Renal pelvis (tissue), 4 donors: Measurements from ENCODE around the gene NAV2. TPM values are rescaled to one million over a fixed set of nuclear protein-coding genes. Genes with fewer than 3 reads are reported as not detected.

Experiments used
- DNase-seq: peaks from one replicate; pipeline ENCODE4 v3.0.0-alpha.2; 2013
- polyA plus RNA-seq, 3 donors: library from polyadenylated mRNA; unstranded; fragments of 120-200 nt; gene quantifications; one replicate each; pipeline ENCODE4 v1.2.1, GENCODE V29; 2013; ENCODE audit not compliant: insufficient read length in 3 of 3

The NAV2 gene
- polyA plus RNA-seq, 3 donors: 34.4 to 54.8 (median 48.4) TPM

GRCh38 chr11:20155683-20156279 lies 443.1 kb downstream of the NAV2 start:
- DNase-seq: no peak

- no peak for DNase-seq
These were observed 443.7 kb downstream of the NAV2 start for GRCh38 chr11:20156280-20156875.

- no peak for DNase-seq
These were observed 444.4 kb downstream of the NAV2 start for GRCh38 chr11:20156876-20157613.

- DNase-seq: no peak
These were observed 445.1 kb downstream of the NAV2 start for GRCh38 chr11:20157728-20158127.

- DNase-seq: peak; percentile 88
These were observed 446.1 kb downstream of the NAV2 start for GRCh38 chr11:20158597-20159257.

- DNase-seq: no peak
These were observed 447.1 kb downstream of the NAV2 start for GRCh38 chr11:20159466-20160381.

GRCh38 chr11:20160425-20161229 lies 448.0 kb downstream of the NAV2 start, which contains the start of gene DBX1:
Gene DBX1, minus strand, starts transcription at chr11:20160475. Its CDS starts 151 bp downstream, at chr11:20160324.
- no peak for DNase-seq

- no peak for DNase-seq
These were observed 448.7 kb downstream of the NAV2 start for GRCh38 chr11:20161230-20161918.

- DNase-seq: no peak
These were observed 449.5 kb downstream of the NAV2 start for GRCh38 chr11:20161923-20162744.

GRCh38 chr11:20162824-20163782 lies 450.5 kb downstream of the NAV2 start:
- DNase-seq: peak; percentile 43

- no peak for DNase-seq
These were observed 451.3 kb downstream of the NAV2 start for GRCh38 chr11:20163783-20164481.
